HL-60 (cell line): ENCODE measurements around the gene OR5V1.

ENCODE experiments used
- DNase-seq, 2 experiments: peaks; one replicate each; pipeline ENCODE4 v3.0.0-alpha.2; 2010 to 2020; ENCODE audit warnings: low read depth in 1 of 2, low spot score in 1 of 2
- H3K27ac ChIP-seq: fragments of 250-450 bp; sonication (Bioruptor Pico); replicated peaks from 2 replicates; pipeline ENCODE4 v1.5.1; 2020; ENCODE audit warnings: mild to moderate bottlenecking, moderate library complexity
- H3K27me3 ChIP-seq: fragments of 250-450 bp; sonication (Bioruptor Pico); 2 replicates; pipeline ENCODE4 v1.5.1; 2021; ENCODE audit warnings: mild to moderate bottlenecking, moderate library complexity; ENCODE audit not compliant: insufficient read depth, poor library complexity, severe bottlenecking
- H3K4me3 ChIP-seq: replicated peaks from 2 replicates; pipeline ENCODE4 v1.5.1; 2011; ENCODE audit warnings: mild to moderate bottlenecking, control low read depth, low read length; ENCODE audit not compliant: insufficient read depth
- CTCF ChIP-seq: IDR thresholded peaks from one replicate; pipeline ENCODE4 v1.5.1; 2011; ENCODE audit warnings: low read length, control low read depth, inconsistent platforms; ENCODE audit not compliant: insufficient read depth
- GABPA ChIP-seq: IDR thresholded peaks from 2 replicates; pipeline ENCODE4 v1.6.1; 2012; ENCODE audit warnings: low read depth
- POLR2AphosphoS5 ChIP-seq: IDR thresholded peaks from 2 replicates; pipeline ENCODE4 v1.6.1; 2012; ENCODE audit warnings: low read depth
- REST ChIP-seq: IDR thresholded peaks from 2 replicates; pipeline ENCODE4 v1.6.1; 2012; ENCODE audit warnings: low read depth; ENCODE audit not compliant: insufficient replicate concordance
- SPI1 ChIP-seq: IDR thresholded peaks from 2 replicates; pipeline ENCODE4 v1.6.1; 2012; ENCODE audit warnings: low read depth, mild to moderate bottlenecking, borderline replicate concordance

Gene OR5V1

GRCh38 chr6:29345380-29345779, 23.3 kb downstream of the OR5V1 start:
- Histone ChIP-seq H3K4me3 (no peak overlapping the region), H3K27ac (no peak overlapping the region), H3K27me3 (no peaks in the 10 kb centered on the region)
- TF ChIP-seq GABPA: no peak
- TF ChIP-seq CTCF: no peak
- no peak for DNase-seq

- Histone ChIP-seq H3K27ac (no peak overlapping the region), H3K4me3 (no peak overlapping the region), H3K27me3 (no peaks in the 10 kb centered on the region)
- no peak for DNase-seq
- TF ChIP-seq CTCF (no peak), SPI1 (peak; percentile 76)
Measured at GRCh38 chr6:29336269-29336668, 32.4 kb downstream of the OR5V1 start.

GRCh38 chr6:29332676-29333075, 36.0 kb downstream of the OR5V1 start:
- no peaks in the 10 kb centered on the region for H3K27me3 ChIP-seq
- H3K27ac ChIP-seq: no peak overlapping the region
- DNase-seq: no peak
- no peak for TF ChIP-seq CTCF
- no peak for TF ChIP-seq REST
- TF ChIP-seq POLR2AphosphoS5: no peak
- no peak for TF ChIP-seq GABPA
- TF ChIP-seq SPI1: no peak
- no peak overlapping the region for H3K4me3 ChIP-seq

GRCh38 chr6:29325777-29326176, 42.9 kb downstream of the OR5V1 start:
- TF ChIP-seq POLR2AphosphoS5 (no peak), GABPA (no peak), SPI1 (no peak), CTCF (no peak), REST (no peak)
- Histone ChIP-seq H3K4me3 (no peak overlapping the region), H3K27ac (no peak overlapping the region), H3K27me3 (no peaks in the 10 kb centered on the region)
- DNase-seq: no peak
